AG10803 (cell line): ENCODE data around the gene CCDC157.
A peak's percentile ranks its signal among the peaks of the same experiment; 100 is the strongest.

ENCODE experiments used
- DNase-seq: peaks from one replicate; pipeline ENCODE4 v3.0.0; 2010; ENCODE audit warnings: low read depth
- H3K4me3 ChIP-seq: 2 replicates; pipeline ENCODE4 v1.5.1; 2011; ENCODE audit warnings: mild to moderate bottlenecking, low read length, control low read depth
- CTCF ChIP-seq: conservative IDR thresholded peaks from 2 replicates; pipeline ENCODE4 v1.5.1; 2011; ENCODE audit warnings: mild to moderate bottlenecking, low read length, control low read depth, inconsistent platforms

Gene CCDC157

GRCh38 chr22:30320021-30320556 is 36.7 kb upstream of the CCDC157 start:
- no peak overlapping the region for H3K4me3 ChIP-seq
- TF ChIP-seq CTCF: no peak
- no peak for DNase-seq

GRCh38 chr22:30321461-30321860 is 35.3 kb upstream of the CCDC157 start:
- no peak overlapping the region for H3K4me3 ChIP-seq
- DNase-seq: no peak
- no peak for TF ChIP-seq CTCF

GRCh38 chr22:30323246-30323645 is 33.6 kb upstream of the CCDC157 start:
- H3K4me3 ChIP-seq: no peak overlapping the region
- TF ChIP-seq CTCF: no peak
- no peak for DNase-seq

GRCh38 chr22:30324014-30324730 is 32.6 kb upstream of the CCDC157 start:
- peak; percentile 87 for DNase-seq
- peak overlapping the region; percentile 84 for H3K4me3 ChIP-seq

GRCh38 chr22:30325065-30325720 is 31.6 kb upstream of the CCDC157 start:
- H3K4me3 ChIP-seq: peak overlapping the region; percentile 84
- DNase-seq: peak; percentile 87
- TF ChIP-seq CTCF: no peak

More at GRCh38 chr22:30324014-30324730, 32.6 kb upstream of the CCDC157 start:
- no peak for TF ChIP-seq CTCF

GRCh38 chr22:30325724-30326254 is 31.0 kb upstream of the CCDC157 start:
- H3K4me3 ChIP-seq: peak overlapping the region; percentile 84
- TF ChIP-seq CTCF: no peak
- no peak for DNase-seq
